Endothelial cell of umbilical vein (primary cell): ENCODE data around the gene SYK. TPM values are rescaled to one million over a fixed set of nuclear protein-coding genes. Genes with fewer than 3 reads are reported as not detected.
"Not testable (repeated sequence)": the region's sequence is repeated elsewhere in the genome, so short reads cannot be mapped to it uniquely, and the experiment has no call there.

Source experiments
- BruUV-seq: library from RNA; stranded (reverse); fragments of 400-500 nt; replicated peaks from 2 replicates; lab custom pipeline; 2021; lab: Mats Ljungman, UMichigan
- CTCF ChIA-PET: fragments of 300-600, 350-600 bp; sonication (Branson Sonifier 250); formaldehyde crosslinking; loops from one replicate; lab custom pipeline; 2021; ENCODE audit warnings: antibody characterized with exemption, inconsistent platforms; lab: Charles Lee
- POLR2A ChIA-PET: fragments of 300-600, 350-600 bp; sonication (Branson Sonifier 250); formaldehyde crosslinking; loops from one replicate; lab custom pipeline; 2021; ENCODE audit warnings: antibody characterized with exemption, inconsistent platforms; lab: Charles Lee
- DNase-seq: peaks from one replicate; pipeline ENCODE4 v3.0.0-alpha.2; 2011; ENCODE audit warnings: low read depth, low spot score
- FAIRE-seq: peaks from 2 replicates; lab custom pipeline; 2011; peaks lifted over from hg19 to GRCh38; lab: Jason Lieb, UNC
- H2AFZ ChIP-seq: 2 replicates; pipeline ENCODE4 v1.6.0; 2012; ENCODE audit warnings: low read depth, low read length, control low read depth, inconsistent platforms
- H3K27ac ChIP-seq: 2 replicates; pipeline ENCODE4 v1.5.1; 2011; ENCODE audit warnings: low read depth, mild to moderate bottlenecking, control low read depth, low read length, moderate library complexity; ENCODE audit not compliant: insufficient read depth
- H3K27me3 ChIP-seq, 2 experiments: 2 replicates each; pipeline versions ENCODE4 v1.6.0 to v1.6.1; 2011; ENCODE audit warnings: low read length in 2 of 2, mixed read lengths in 1 of 2; ENCODE audit not compliant: control insufficient read depth in 2 of 2, insufficient read depth in 2 of 2
- H3K36me3 ChIP-seq, 2 experiments: 2 replicates in 1 of 2; 3 replicates in 1 of 2; pipeline ENCODE4 v1.5.1; 2011; ENCODE audit warnings: low read length in 2 of 2, mild to moderate bottlenecking in 1 of 2, moderate library complexity in 1 of 2; ENCODE audit not compliant: control insufficient read depth in 2 of 2, insufficient read depth in 2 of 2; ENCODE audit errors: extremely low read depth in 1 of 2
- H3K4me1 ChIP-seq: 3 replicates; pipeline ENCODE4 v1.5.1; 2011; ENCODE audit warnings: mild to moderate bottlenecking, low read length; ENCODE audit not compliant: control insufficient read depth, insufficient read depth; ENCODE audit errors: extremely low read depth
- H3K4me2 ChIP-seq: 2 replicates; pipeline ENCODE4 v1.6.1; 2011; ENCODE audit warnings: low read length, control low read depth, mixed read lengths; ENCODE audit not compliant: insufficient read depth
- H3K4me3 ChIP-seq, 3 experiments: fragments of 200-600 bp in 1 of 3; sonication (generic), shearing (Covaris generic) in 1 of 3; replicated peaks in 1 of 3; 2 replicates each; pipeline ENCODE4 v1.5.1; 2011 to 2016; ENCODE audit warnings: control low read depth in 3 of 3, low read length in 3 of 3, mild to moderate bottlenecking in 2 of 3, inconsistent platforms in 1 of 3, low read depth in 1 of 3, moderate library complexity in 1 of 3; ENCODE audit not compliant: insufficient read depth in 1 of 3
- H3K79me2 ChIP-seq: 2 replicates; pipeline ENCODE4 v1.6.0; 2012; ENCODE audit warnings: low read length, inconsistent platforms; ENCODE audit not compliant: control insufficient read depth, insufficient read depth
- H3K9ac ChIP-seq: replicated peaks from 2 replicates; pipeline ENCODE3; 2011; ENCODE audit warnings: low read length, control low read depth; ENCODE audit not compliant: insufficient read depth; ENCODE audit errors: extremely low read depth
- H3K9me1 ChIP-seq: replicated peaks from 3 replicates; pipeline ENCODE4 v1.6.0; 2011; ENCODE audit warnings: mild to moderate bottlenecking, low read length; ENCODE audit not compliant: control insufficient read depth, insufficient read depth; ENCODE audit errors: extremely low read depth
- H3K9me3 ChIP-seq: replicated peaks from 2 replicates; pipeline ENCODE4 v1.5.1; 2012; ENCODE audit warnings: low read length, inconsistent platforms; ENCODE audit not compliant: control insufficient read depth, insufficient read depth
- H4K20me1 ChIP-seq: replicated peaks from 2 replicates; pipeline ENCODE3; 2011; ENCODE audit warnings: mild to moderate bottlenecking, low read length; ENCODE audit not compliant: control insufficient read depth, insufficient read depth; ENCODE audit errors: extremely low read depth
- EZH2 ChIP-seq: IDR thresholded peaks from 2 replicates; pipeline ENCODE4 v1.6.1; 2012; ENCODE audit warnings: borderline replicate concordance, low read depth, mild to moderate bottlenecking, moderate library complexity, low read length, inconsistent platforms; ENCODE audit not compliant: severe bottlenecking
- FOS ChIP-seq: IDR thresholded peaks from 2 replicates; pipeline ENCODE4 v1.6.1; 2011; ENCODE audit warnings: mild to moderate bottlenecking, low read length, moderate library complexity, borderline replicate concordance; ENCODE audit not compliant: insufficient read depth
- GATA2 ChIP-seq: IDR thresholded peaks from 2 replicates; pipeline ENCODE4 v1.7.0; 2011; ENCODE audit warnings: low read depth, mild to moderate bottlenecking, moderate library complexity, mixed read lengths, low read length; ENCODE audit not compliant: insufficient read length, insufficient read depth
- JUN ChIP-seq: IDR thresholded peaks from 2 replicates; pipeline ENCODE4 v1.6.1; 2011; ENCODE audit warnings: borderline replicate concordance, low read depth; ENCODE audit not compliant: insufficient read length, insufficient read depth
- MAX ChIP-seq: IDR thresholded peaks from 2 replicates; pipeline ENCODE4 v1.6.1; 2011; ENCODE audit not compliant: insufficient read depth, insufficient read length
- MYC ChIP-seq: IDR thresholded peaks from one replicate; pipeline ENCODE4 v1.6.1; 2011; ENCODE audit warnings: mild to moderate bottlenecking, low read depth, low read length
- POLR2A ChIP-seq: IDR thresholded peaks from 2 replicates; pipeline ENCODE4 v1.6.1; 2012; ENCODE audit warnings: low read depth, mild to moderate bottlenecking, control low read depth, low read length
- POLR2AphosphoS5 ChIP-seq: IDR thresholded peaks from 2 replicates; pipeline ENCODE4 v1.6.1; 2012; ENCODE audit warnings: low read depth, mild to moderate bottlenecking, control low read depth, low read length, moderate library complexity; ENCODE audit not compliant: insufficient read depth
- dilution Hi-C: fragments of 300-500 bp; cut with MboI; formaldehyde crosslinking; loops from one replicate; pipeline ENCODE4 v1.15.0; 2019; ENCODE audit warnings: low sequenced_read_pairs; ENCODE audit not compliant: extremely low pct_ligation_motif_present
- intact Hi-C: fragments of 100-400 bp; cut with micrococcal nuclease; formaldehyde crosslinking; loops from one replicate; pipeline ENCODE4 v1.10.0; 2022
- polyA plus RNA-seq, 4 experiments: library from polyadenylated mRNA; depleted of rRNA in 3 of 4; stranded (reverse) in 3 of 4; unstranded in 1 of 4; fragments of >200 nt; gene quantifications; 2 replicates each; pipeline versions ENCODE4 v1.2.1 to v1.2.3, GENCODE V29; 2011 to 2012; ENCODE audit warnings: missing spikeins in 1 of 4
- total RNA-seq: library from RNA; stranded (reverse); gene quantifications from 2 replicates; pipeline ENCODE4 v1.2.3, GENCODE V29; 2021
- TF ChIP-seq, protein P1 (sequence below), 2 donors: IDR thresholded peaks; 1 replicate in 1 of 2; 2 replicates in 1 of 2; pipeline ENCODE4 v1.5.1; 2011; ENCODE audit warnings: low read length in 2 of 2, mild to moderate bottlenecking in 2 of 2, moderate library complexity in 2 of 2, control low read depth in 1 of 2, inconsistent platforms in 1 of 2, low read depth in 1 of 2; ENCODE audit not compliant: insufficient read depth in 1 of 2; ENCODE audit errors: extremely low read depth in 1 of 2

Gene SYK
- total and polyA plus RNA-seq, 2 donors (not counting 3 experiments of a cell fraction or from before 2014, with no cell fraction given), result not detected

- intact Hi-C loops, BruUV-seq, H3K79me2 ChIP-seq, H3K9me1 ChIP-seq, H3K27me3 ChIP-seq, H3K4me1 ChIP-seq, H3K4me2 ChIP-seq, H3K9ac ChIP-seq, H3K4me3 ChIP-seq, dilution Hi-C loops, H3K9me3 ChIP-seq, FAIRE-seq, CTCF ChIA-PET, DNase-seq, H2AFZ ChIP-seq, H4K20me1 ChIP-seq, H3K27ac ChIP-seq, H3K36me3 ChIP-seq, POLR2A ChIA-PET: not testable (repeated sequence)
Observed at GRCh38 chr9:90760577-90760976, 41.0 kb upstream of the SYK start.

DNA sequence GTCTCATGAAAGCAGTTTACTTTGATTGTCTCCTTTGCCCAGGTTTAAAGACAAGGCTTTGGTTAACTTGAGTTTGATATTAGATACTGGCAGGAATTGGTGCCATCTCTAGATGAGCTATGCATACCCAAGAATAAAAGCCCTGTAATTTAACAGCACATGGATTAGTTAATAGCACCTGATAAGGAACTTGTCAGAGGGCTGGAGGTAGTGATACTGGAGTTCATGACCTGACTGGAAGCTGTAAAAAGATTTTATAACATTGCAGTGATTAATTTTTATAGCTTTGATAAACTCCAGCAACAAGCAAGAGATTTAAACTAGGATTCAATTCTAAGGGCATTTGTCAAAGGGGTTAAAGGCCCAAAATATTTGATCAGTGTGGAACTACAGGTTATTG lies 34.9 kb upstream of the SYK start:
- H3K9ac ChIP-seq, result no peak overlapping the region
- TF ChIP-seq POLR2AphosphoS5, result no peak
- TF ChIP-seq, protein P1, sequence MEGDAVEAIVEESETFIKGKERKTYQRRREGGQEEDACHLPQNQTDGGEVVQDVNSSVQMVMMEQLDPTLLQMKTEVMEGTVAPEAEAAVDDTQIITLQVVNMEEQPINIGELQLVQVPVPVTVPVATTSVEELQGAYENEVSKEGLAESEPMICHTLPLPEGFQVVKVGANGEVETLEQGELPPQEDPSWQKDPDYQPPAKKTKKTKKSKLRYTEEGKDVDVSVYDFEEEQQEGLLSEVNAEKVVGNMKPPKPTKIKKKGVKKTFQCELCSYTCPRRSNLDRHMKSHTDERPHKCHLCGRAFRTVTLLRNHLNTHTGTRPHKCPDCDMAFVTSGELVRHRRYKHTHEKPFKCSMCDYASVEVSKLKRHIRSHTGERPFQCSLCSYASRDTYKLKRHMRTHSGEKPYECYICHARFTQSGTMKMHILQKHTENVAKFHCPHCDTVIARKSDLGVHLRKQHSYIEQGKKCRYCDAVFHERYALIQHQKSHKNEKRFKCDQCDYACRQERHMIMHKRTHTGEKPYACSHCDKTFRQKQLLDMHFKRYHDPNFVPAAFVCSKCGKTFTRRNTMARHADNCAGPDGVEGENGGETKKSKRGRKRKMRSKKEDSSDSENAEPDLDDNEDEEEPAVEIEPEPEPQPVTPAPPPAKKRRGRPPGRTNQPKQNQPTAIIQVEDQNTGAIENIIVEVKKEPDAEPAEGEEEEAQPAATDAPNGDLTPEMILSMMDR (IDR thresholded peaks at IDR 0.05; ENCODE audit: extremely low read depth in 1 of 2, insufficient read depth in 1 of 2, low read depth in 1 of 2, low read length in 2 of 2), result no peak
- TF ChIP-seq FOS, result no peak
- TF ChIP-seq MYC, result no peak
- no peak for TF ChIP-seq POLR2A
- no peak for TF ChIP-seq EZH2
- TF ChIP-seq JUN, result no peak
- no peak for TF ChIP-seq GATA2
- no peak for TF ChIP-seq MAX
- no peaks in the 10 kb centered on the region for H3K27me3 ChIP-seq
- no peak overlapping the region for H3K4me2 ChIP-seq
- no peak overlapping the region for H3K4me3 ChIP-seq
- no peaks in the 10 kb centered on the region for H3K9me1 ChIP-seq
- dilution Hi-C loops, result no loop called here
- CTCF ChIA-PET, result no interaction called here
- POLR2A ChIA-PET, result no interaction called here
- H3K9me3 ChIP-seq, result no peaks in the 10 kb centered on the region
- DNase-seq (no peak), FAIRE-seq (no peak)
- no peaks in the 10 kb centered on the region for H3K36me3 ChIP-seq
- no peaks in the 10 kb centered on the region for H4K20me1 ChIP-seq
- no peaks in the 10 kb centered on the region for H3K4me1 ChIP-seq
- H2AFZ ChIP-seq, result no peak overlapping the region
- no peaks in the 10 kb centered on the region for H3K79me2 ChIP-seq
- BruUV-seq, result no TSS peak
- no peak overlapping the region for H3K27ac ChIP-seq
- intact Hi-C loops, result no loop called here
